GM12874 (cell line): ENCODE data around the gene MPP2.

Experiments used
- CTCF ChIP-seq: IDR thresholded peaks from 2 replicates; pipeline ENCODE4 v1.5.1; 2011; ENCODE audit warnings: low read depth, mild to moderate bottlenecking, control low read depth, low read length, moderate library complexity; ENCODE audit not compliant: insufficient read depth

The MPP2 gene

GRCh38 chr17:43856141-43856540 lies 51.2 kb downstream of the MPP2 start:
- TF ChIP-seq CTCF = no peak

- no peak for TF ChIP-seq CTCF
These were observed 52.3 kb downstream of the MPP2 start for GRCh38 chr17:43855061-43855460.

- TF ChIP-seq CTCF = no peak
These were observed 52.8 kb downstream of the MPP2 start for GRCh38 chr17:43854498-43854897.

- no peak for TF ChIP-seq CTCF
These were observed 53.8 kb downstream of the MPP2 start for GRCh38 chr17:43853546-43853945.

- TF ChIP-seq CTCF = no peak
These were observed 54.8 kb downstream of the MPP2 start for GRCh38 chr17:43852571-43852970.

GRCh38 chr17:43849116-43849515 lies 58.2 kb downstream of the MPP2 start:
- TF ChIP-seq CTCF = no peak

GRCh38 chr17:43848601-43849000 lies 58.7 kb downstream of the MPP2 start:
- TF ChIP-seq CTCF = no peak

GRCh38 chr17:43846963-43847371 lies 60.4 kb downstream of the MPP2 start, which contains the start of gene CD300LG:
Gene CD300LG, plus strand, starts transcription at chr17:43847176. Its CDS starts 41 bp downstream, at chr17:43847217.
- TF ChIP-seq CTCF = no peak
